SK-N-MC (cell line): Measurements from ENCODE around the gene MRM3.

ENCODE experiments used
- EZH2 ChIP-seq: fragments of 200-600 bp; sonication (generic); IDR thresholded peaks from one replicate; pipeline ENCODE4 v1.6.1; 2017; ENCODE audit warnings: antibody characterized with exemption
- POLR2AphosphoS5 ChIP-seq: IDR thresholded peaks from 2 replicates; pipeline ENCODE4 v1.6.1; 2012; ENCODE audit warnings: mild to moderate bottlenecking, low read depth, low read length, borderline replicate concordance

DNA sequence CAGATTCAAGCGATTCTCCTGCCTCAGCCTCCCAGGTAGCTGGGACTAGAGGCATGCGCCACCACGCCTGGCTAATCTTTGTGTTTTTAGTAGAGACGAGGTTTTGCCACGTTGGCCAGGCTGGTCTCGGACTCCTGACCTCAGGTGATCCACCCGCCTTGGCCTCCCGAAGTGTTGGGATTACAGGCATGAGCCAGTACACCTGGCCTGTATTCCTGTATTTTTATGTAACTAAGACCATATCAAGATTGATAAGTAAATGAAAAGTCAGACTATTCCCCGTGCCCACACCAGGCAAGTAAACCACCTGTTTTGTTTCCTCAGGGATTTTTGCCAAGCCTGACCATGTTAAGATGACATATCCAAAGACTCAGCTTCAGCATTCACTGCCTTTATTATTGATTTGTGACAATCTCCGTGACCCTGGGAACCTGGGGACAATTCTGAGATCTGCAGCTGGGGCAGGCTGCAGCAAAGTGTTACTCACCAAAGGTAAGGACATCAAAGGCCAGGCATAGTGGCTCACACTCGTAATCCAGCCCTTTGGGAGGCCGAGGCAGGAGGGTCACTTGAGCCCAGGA, 5.6 kb downstream of the MRM3 start:
- TF ChIP-seq POLR2AphosphoS5 (no peak), EZH2 (no peak)
